Mucosa of rectum (tissue), 2 donors: ENCODE measurements around the gene DCLK2.

ENCODE experiments used
- H3K27ac ChIP-seq, 2 donors: one replicate each; pipeline ENCODE4 v1.7.0; 2013; ENCODE audit warnings: inconsistent platforms in 2 of 2, low read depth in 2 of 2, low read length in 2 of 2
- H3K27me3 ChIP-seq, 2 donors: one replicate each; pipeline ENCODE4 v1.7.0; 2013; ENCODE audit warnings: low read length in 2 of 2; ENCODE audit not compliant: control insufficient read depth in 2 of 2, insufficient read depth in 2 of 2
- H3K36me3 ChIP-seq, 2 donors: one replicate each; pipeline ENCODE4 v1.7.0; 2013; ENCODE audit warnings: low read length in 2 of 2; ENCODE audit not compliant: control insufficient read depth in 2 of 2, insufficient read depth in 2 of 2
- H3K4me1 ChIP-seq, 2 donors: one replicate each; pipeline ENCODE4 v1.7.0; 2013; ENCODE audit warnings: low read length in 2 of 2, mild to moderate bottlenecking in 1 of 2; ENCODE audit not compliant: control insufficient read depth in 2 of 2, insufficient read depth in 2 of 2
- H3K4me3 ChIP-seq, 2 donors: one replicate each; pipeline ENCODE4 v1.7.0; 2013; ENCODE audit warnings: low read length in 2 of 2
- H3K9ac ChIP-seq, 2 donors: one replicate each; pipeline ENCODE4 v1.7.0; 2013; ENCODE audit warnings: low read length in 2 of 2, low read depth in 1 of 2, mild to moderate bottlenecking in 1 of 2
- H3K9me3 ChIP-seq, 2 donors: one replicate each; pipeline ENCODE4 v1.7.0; 2013; ENCODE audit warnings: low read length in 2 of 2; ENCODE audit not compliant: control insufficient read depth in 2 of 2
- donor health status: healthy.
- donor health status: Normal muscosa, but diverticular disease.

Gene DCLK2

DNA sequence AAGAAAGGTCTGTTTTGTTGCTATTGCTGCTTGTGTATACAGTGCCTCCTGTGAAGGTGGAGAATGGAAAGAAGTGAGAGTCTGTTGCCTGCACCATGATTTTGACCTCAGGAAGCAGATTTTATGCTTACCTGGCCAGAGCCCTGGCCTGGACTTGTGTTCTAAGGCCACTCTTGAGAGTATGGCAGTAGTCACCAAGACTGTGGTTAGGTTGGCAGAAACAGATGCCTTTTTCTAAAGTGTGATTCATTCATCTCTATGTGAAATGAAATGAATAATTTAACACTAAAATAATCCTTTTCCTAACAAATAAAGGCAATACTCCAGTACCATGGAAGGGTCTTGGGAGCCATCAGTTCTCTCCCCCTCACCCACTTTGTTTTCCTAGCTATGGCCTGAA is 161.8 kb downstream of the DCLK2 start:
- H3K9ac ChIP-seq: no peak overlapping the region
- no peak overlapping the region for H3K4me3 ChIP-seq
- H3K4me1 ChIP-seq: no peaks in the 10 kb centered on the region
- no peaks in the 10 kb centered on the region for H3K36me3 ChIP-seq
- H3K27ac ChIP-seq: no peak overlapping the region
- no peaks in the 10 kb centered on the region for H3K27me3 ChIP-seq
- no peaks in the 10 kb centered on the region for H3K9me3 ChIP-seq

DNA sequence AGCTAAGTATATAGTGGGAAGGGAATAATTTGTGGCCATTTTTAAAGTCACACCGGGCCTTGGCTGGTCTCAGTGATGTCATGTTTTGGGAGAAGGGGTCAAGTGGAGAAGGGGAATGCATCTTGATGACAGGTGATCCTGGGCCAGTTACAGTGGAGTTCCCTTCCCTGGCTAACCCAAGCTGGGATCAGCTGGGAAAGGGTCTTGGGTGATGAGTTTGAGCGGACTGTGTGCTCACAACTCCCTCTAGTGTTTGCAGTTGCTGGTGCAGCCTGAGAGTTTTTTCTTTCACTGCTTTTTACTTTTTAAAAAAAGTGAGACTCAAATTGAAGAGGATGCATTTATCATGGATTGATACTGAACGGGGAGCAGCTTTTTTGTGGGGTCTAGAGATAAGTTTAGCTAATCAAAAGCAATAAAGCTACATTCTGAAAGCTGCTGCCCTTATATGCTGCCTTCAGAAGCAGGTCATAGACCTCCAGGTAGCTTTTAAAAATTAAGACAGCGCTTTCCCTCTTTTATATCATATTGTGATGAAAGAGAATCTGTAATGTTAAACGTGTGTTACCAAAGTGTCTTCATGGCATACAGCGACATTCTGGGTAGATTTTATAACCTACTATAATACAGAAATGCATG is 164.7 kb downstream of the DCLK2 start:
- H3K9ac ChIP-seq: no peak overlapping the region
- H3K4me1 ChIP-seq: no peaks in the 10 kb centered on the region
- no peak overlapping the region for H3K27ac ChIP-seq
- no peaks in the 10 kb centered on the region for H3K36me3 ChIP-seq
- H3K9me3 ChIP-seq: no peaks in the 10 kb centered on the region
- H3K4me3 ChIP-seq: no peak overlapping the region
- no peaks in the 10 kb centered on the region for H3K27me3 ChIP-seq

DNA sequence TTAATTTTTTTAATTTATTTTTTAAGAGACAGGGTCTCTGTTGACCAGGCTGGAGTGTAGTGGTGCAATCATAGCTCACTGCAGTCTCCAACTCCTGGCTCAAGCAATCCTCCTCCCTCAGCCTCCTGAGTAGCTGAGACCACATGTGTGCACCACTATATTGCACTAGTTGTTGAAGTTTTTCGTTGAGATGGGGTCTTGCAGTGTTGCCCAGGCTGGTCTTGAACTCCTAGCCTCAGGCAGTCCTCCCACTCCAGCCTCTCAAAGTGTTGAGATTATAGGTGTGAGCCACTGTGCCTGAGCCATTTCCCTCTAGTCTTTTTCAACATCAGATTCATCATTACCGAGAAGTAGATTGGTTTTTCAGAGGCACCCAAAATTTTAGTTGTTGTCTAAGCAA is 165.7 kb downstream of the DCLK2 start:
- Histone ChIP-seq H3K36me3 (no peaks in the 10 kb centered on the region), H3K4me1 (no peaks in the 10 kb centered on the region), H3K4me3 (no peak overlapping the region), H3K9ac (no peak overlapping the region), H3K27ac (no peak overlapping the region), H3K9me3 (no peaks in the 10 kb centered on the region), H3K27me3 (no peaks in the 10 kb centered on the region)

DNA sequence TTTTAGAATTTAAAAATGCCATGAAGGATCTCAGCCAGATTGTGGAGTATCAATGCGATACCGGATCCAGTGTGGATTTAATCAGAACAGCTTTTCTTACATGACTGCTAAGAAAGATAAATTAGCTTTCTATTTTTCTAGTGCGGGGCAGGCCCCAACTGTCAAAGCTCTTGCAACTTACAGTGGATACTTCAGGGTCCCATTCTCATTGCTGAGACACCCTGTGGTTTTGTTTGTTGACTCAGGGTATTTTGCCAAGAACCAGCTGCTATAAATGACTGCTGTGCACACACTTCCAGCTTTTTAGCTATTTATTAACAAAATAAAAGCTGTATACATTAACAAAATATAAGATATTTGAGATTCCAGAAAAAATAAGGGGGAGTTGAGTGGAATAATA is 166.4 kb downstream of the DCLK2 start:
- Histone ChIP-seq H3K36me3 (no peaks in the 10 kb centered on the region), H3K9ac (no peak overlapping the region), H3K9me3 (no peaks in the 10 kb centered on the region), H3K4me1 (no peaks in the 10 kb centered on the region), H3K27me3 (no peaks in the 10 kb centered on the region), H3K4me3 (no peak overlapping the region), H3K27ac (no peak overlapping the region)

DNA sequence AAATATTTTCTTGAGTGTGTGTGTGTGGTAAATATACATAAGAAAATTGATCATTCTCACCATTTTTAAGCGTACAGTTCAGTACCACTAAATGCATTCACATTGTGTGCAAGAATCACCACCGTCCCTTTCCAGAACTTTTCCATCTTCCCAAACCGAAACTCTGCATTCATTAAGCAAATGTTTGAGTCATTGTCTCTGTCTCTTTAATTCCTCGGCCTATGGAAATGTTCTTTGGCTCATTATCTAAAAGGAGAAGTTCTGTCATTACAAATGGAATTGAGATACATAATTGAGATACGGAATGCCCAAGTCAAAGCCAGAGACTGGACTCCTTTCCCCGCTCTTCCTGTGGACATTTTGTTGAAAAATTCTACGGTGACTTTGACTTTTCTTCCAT is 168.9 kb downstream of the DCLK2 start:
- no peak overlapping the region for H3K9ac ChIP-seq
- no peaks in the 10 kb centered on the region for H3K4me1 ChIP-seq
- H3K4me3 ChIP-seq: no peak overlapping the region
- H3K9me3 ChIP-seq: no peaks in the 10 kb centered on the region
- no peaks in the 10 kb centered on the region for H3K27me3 ChIP-seq
- H3K27ac ChIP-seq: no peak overlapping the region
- no peaks in the 10 kb centered on the region for H3K36me3 ChIP-seq

DNA sequence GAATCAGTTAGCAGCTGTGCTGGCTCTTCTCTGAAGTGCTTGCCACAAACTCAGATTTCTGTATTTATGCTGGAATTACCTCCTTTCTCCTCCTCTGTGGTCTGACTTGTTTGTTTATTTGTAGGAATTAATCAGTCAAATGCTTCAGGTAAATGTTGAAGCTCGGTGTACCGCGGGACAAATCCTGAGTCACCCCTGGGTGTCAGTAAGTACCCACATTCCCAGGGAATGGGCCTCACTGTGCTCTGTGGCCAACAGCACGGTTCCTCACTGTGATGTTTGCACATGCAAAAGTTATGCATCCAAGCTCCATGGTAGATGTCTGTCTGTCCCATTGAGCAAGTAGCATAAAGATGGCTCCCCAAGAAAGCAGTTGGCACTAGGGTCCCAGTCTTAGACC is 169.9 kb downstream of the DCLK2 start:
- no peaks in the 10 kb centered on the region for H3K27me3 ChIP-seq
- no peak overlapping the region for H3K4me3 ChIP-seq
- no peaks in the 10 kb centered on the region for H3K9me3 ChIP-seq
- no peaks in the 10 kb centered on the region for H3K4me1 ChIP-seq
- no peak overlapping the region for H3K9ac ChIP-seq
- no peaks in the 10 kb centered on the region for H3K36me3 ChIP-seq
- no peak overlapping the region for H3K27ac ChIP-seq

DNA sequence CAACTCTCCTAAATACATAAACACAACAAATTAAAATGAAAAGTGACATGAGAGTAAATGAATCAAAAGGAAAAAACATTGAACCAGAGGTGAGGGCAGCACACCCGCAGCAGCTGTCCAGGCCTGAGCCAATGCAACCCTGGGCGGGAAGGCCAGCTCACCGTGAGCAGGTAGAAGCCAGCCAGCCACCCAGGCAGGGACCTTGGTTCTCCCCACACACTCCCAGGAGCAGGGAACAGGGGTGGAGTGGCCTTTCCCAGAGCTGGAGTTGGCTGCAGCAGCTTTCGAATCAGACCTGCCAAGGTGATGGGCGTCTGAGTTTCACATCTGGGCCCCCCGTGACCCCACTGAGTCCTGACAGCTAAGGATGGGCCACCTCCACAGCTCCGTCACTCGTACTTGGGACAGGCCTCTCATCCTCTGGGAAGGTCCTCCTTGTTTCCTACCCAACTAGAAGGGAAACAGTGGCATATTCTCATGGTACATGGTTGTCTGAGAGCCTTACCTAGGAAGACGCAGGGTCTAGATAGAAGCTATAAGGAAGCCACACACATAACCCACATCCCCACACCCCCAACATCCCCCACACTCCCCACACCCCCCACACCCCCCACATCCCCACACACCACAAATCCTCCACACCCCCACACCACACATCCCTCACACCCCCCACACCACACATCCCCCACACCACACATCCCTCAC is 172.2 kb downstream of the DCLK2 start:
- Histone ChIP-seq H3K9me3 (no peaks in the 10 kb centered on the region), H3K9ac (no peak overlapping the region), H3K27me3 (no peaks in the 10 kb centered on the region), H3K27ac (no peak overlapping the region), H3K4me1 (peaks cover 3 to 4% of the 10 kb centered on the region in 2 donors), H3K36me3 (no peaks in the 10 kb centered on the region), H3K4me3 (no peak overlapping the region)

DNA sequence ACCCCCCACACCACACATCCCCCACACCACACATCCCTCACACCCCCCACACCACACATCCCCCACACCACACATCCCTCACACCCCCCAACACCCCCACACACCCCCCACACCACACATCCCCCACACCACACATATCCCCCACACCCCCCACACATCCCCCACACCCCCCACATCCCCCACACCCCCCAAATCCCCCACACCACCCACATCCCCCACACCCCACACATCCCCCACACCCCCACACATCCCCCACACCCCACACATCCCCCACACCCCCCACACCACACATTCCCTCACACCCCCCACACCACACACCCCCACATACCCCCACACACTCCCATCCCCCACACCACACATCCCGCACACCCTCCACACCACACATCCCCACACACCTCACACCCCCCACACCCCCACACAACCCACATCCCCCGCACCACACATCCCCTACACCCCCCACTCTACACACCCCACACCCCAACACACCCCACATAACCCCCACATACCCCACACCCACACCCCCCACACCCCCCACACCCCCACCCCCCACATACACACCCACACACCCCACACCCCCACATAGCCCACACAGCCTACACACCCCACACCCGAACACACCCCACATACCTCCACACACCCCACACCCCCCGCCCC is 172.9 kb downstream of the DCLK2 start:
- H3K9me3 ChIP-seq: no peaks in the 10 kb centered on the region
- no peak overlapping the region for H3K9ac ChIP-seq
- no peak overlapping the region for H3K4me3 ChIP-seq
- H3K36me3 ChIP-seq: no peaks in the 10 kb centered on the region
- no peak overlapping the region for H3K27ac ChIP-seq
- peaks cover 7 to 10% of the 10 kb centered on the region in 2 donors for H3K4me1 ChIP-seq
- no peaks in the 10 kb centered on the region for H3K27me3 ChIP-seq

DNA sequence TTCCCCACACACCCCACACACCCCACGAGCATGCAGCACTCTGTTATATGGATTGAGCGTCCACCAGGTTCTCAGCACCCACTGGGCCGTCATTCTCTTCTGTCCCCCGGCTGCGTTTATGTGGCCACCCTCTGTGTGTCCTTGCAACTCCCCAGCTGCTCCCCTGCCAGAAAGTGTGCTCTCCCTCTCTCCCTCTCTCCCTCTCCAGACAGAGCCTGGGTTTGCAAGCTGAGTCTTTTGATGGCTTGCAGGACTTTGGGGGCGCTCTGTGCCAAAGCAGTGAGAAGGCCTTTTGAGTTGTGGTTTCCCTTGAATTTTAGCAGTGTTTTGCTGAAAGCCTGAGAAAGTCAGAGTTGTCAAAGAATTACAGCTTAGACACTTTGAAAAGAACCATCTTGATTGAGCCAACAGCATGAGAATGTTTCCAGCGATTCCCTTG is 173.5 kb downstream of the DCLK2 start:
- H3K9ac ChIP-seq: no peak overlapping the region
- H3K4me1 ChIP-seq: peaks cover 13 to 17% of the 10 kb centered on the region in 2 donors
- no peaks in the 10 kb centered on the region for H3K9me3 ChIP-seq
- no peak overlapping the region for H3K4me3 ChIP-seq
- no peaks in the 10 kb centered on the region for H3K36me3 ChIP-seq
- H3K27me3 ChIP-seq: no peaks in the 10 kb centered on the region
- H3K27ac ChIP-seq: no peak overlapping the region

DNA sequence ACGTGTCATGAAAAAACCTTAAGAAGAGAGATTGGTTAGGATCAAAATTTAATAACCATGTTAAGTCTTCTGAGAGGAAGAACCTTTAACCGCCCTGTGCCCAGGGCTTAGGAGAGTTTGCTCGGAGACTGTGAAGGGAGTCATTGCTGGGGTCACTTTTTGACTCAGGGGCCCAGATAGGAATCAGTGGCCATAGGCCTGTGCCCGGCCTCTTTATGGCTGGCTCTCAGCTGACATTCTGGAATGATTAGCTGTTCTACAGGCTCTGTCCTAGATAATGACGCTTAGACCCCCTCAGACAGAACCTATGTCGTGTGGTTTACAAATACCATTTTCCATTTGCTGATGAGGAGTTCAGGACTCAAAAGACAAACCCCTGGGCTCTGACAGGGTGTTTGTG is 174.1 kb downstream of the DCLK2 start:
- H3K36me3 ChIP-seq: no peaks in the 10 kb centered on the region
- no peaks in the 10 kb centered on the region for H3K9me3 ChIP-seq
- peaks cover 16 to 17% of the 10 kb centered on the region in 2 donors for H3K4me1 ChIP-seq
- H3K27me3 ChIP-seq: no peaks in the 10 kb centered on the region
- no peak overlapping the region for H3K9ac ChIP-seq
- no peak overlapping the region for H3K27ac ChIP-seq
- no peak overlapping the region for H3K4me3 ChIP-seq
